Measurements from ENCODE around the gene LIFR. TPM values are rescaled to one million over a fixed set of nuclear protein-coding genes. Genes with fewer than 3 reads are reported as not detected.

LIFR gene
- total RNA-seq, 1 experiment from 2014 or later = 10.6 TPM

GRCh38 chr5:38605610-38606009 is 49.2 kb upstream of the LIFR start:
- Histone ChIP-seq H3K27me3 (ENCODE audit: insufficient read depth, low read length) (no peaks in the 10 kb centered on the region), H3K79me2 (ENCODE audit: insufficient read depth, low read length) (no peaks in the 10 kb centered on the region), H3K4me1 (ENCODE audit: control insufficient read depth in 1 of 2, insufficient read depth in 2 of 2, low read length in 2 of 2) (peaks cover 3 to 26% of the 10 kb centered on the region in 2 experiments), H3K4me3 (replicated peaks in 1 of 2; ENCODE audit: low read depth in 1 of 2, low read length in 2 of 2) (no peak overlapping the region), H3K4me2 (ENCODE audit: low read length) (no peak overlapping the region), H2AFZ (ENCODE audit: low read depth, low read length, poor library complexity, severe bottlenecking) (no peak overlapping the region), H4K20me1 (ENCODE audit: insufficient read depth) (no peaks in the 10 kb centered on the region), H3K9me2 (ENCODE audit: insufficient read depth) (no peaks in the 10 kb centered on the region), H3K9ac (ENCODE audit: low read length) (no peak overlapping the region), H3K9me3 (ENCODE audit: control insufficient read depth in 1 of 2, insufficient read depth in 1 of 2, low read depth in 1 of 2, low read length in 2 of 2) (no peaks in the 10 kb centered on the region), H3K27ac (ENCODE audit: low read depth, low read length) (no peak overlapping the region), H3K36me3 (ENCODE audit: control insufficient read depth in 1 of 2, insufficient read depth in 2 of 2, low read length in 2 of 2) (no peaks in the 10 kb centered on the region)
- no peak for DNase-seq (ENCODE audit: low read depth, low spot score)
- no peak for ATAC-seq
- CTCF ChIA-PET = no interaction called here
- TF ChIP-seq ELF1 (IDR thresholded peaks at IDR 0.05; ENCODE audit: borderline replicate concordance, low read depth) = no peak
- POLR2A ChIA-PET = no interaction called here
- RAD21 ChIA-PET (ENCODE audit: low non-redundant PET in 1 of 2, low total read pairs in 2 of 2, uncharacterized antibody in 2 of 2, unreplicated experiment in 2 of 2) = no interaction called here
- intact Hi-C loops (cut with micrococcal nuclease) = no loop called here
- BruUV-seq (replicated peaks) = no TSS peak

GRCh38 chr5:38603691-38604090 is 47.2 kb upstream of the LIFR start:
- no peaks in the 10 kb centered on the region for H3K27me3 ChIP-seq (ENCODE audit: insufficient read depth, low read length)
- intact Hi-C loops (cut with micrococcal nuclease) = no loop called here
- ATAC-seq (peak; percentile 40; the same call in 1 of the 2 replicates), DNase-seq (ENCODE audit: low read depth, low spot score) (no peak)
- no peaks in the 10 kb centered on the region for H3K79me2 ChIP-seq (ENCODE audit: insufficient read depth, low read length)
- H3K4me2 ChIP-seq (ENCODE audit: low read length) = no peak overlapping the region
- H3K9ac ChIP-seq (ENCODE audit: low read length) = no peak overlapping the region
- no peaks in the 10 kb centered on the region for H3K9me3 ChIP-seq (ENCODE audit: control insufficient read depth in 1 of 2, insufficient read depth in 1 of 2, low read depth in 1 of 2, low read length in 2 of 2)
- H4K20me1 ChIP-seq (ENCODE audit: insufficient read depth) = no peaks in the 10 kb centered on the region
- no peaks in the 10 kb centered on the region for H3K36me3 ChIP-seq (ENCODE audit: control insufficient read depth in 1 of 2, insufficient read depth in 2 of 2, low read length in 2 of 2)
- no peak overlapping the region for H3K4me3 ChIP-seq (replicated peaks in 1 of 2; ENCODE audit: low read depth in 1 of 2, low read length in 2 of 2)
- POLR2A ChIA-PET = no interaction called here
- no peak for TF ChIP-seq EZH2phosphoT487 (IDR thresholded peaks at IDR 0.05; ENCODE audit: borderline replicate concordance)
- TF ChIP-seq JUND (IDR thresholded peaks at IDR 0.05) = no peak
- no peak for TF ChIP-seq SRF (IDR thresholded peaks at IDR 0.05; ENCODE audit: low read depth)
- TF ChIP-seq FOSL1 (IDR thresholded peaks at IDR 0.05; ENCODE audit: low read depth) = no peak
- TF ChIP-seq REST (IDR thresholded peaks at IDR 0.05; ENCODE audit: low read depth) = no peak
- RAD21 ChIA-PET (ENCODE audit: low non-redundant PET in 1 of 2, low total read pairs in 2 of 2, uncharacterized antibody in 2 of 2, unreplicated experiment in 2 of 2) = no interaction called here
- BruUV-seq (replicated peaks) = no TSS peak
- CTCF ChIA-PET = no interaction called here
- peaks cover 18 to 45% of the 10 kb centered on the region in 2 experiments for H3K4me1 ChIP-seq (ENCODE audit: control insufficient read depth in 1 of 2, insufficient read depth in 2 of 2, low read length in 2 of 2)
- H3K9me2 ChIP-seq (ENCODE audit: insufficient read depth) = no peaks in the 10 kb centered on the region
- H2AFZ ChIP-seq (ENCODE audit: low read depth, low read length, poor library complexity, severe bottlenecking) = no peak overlapping the region
- no peak overlapping the region for H3K27ac ChIP-seq (ENCODE audit: low read depth, low read length)

Measured in HCT116 (cell line).